ENCODE results near the gene BORA. TPM values are rescaled to one million over a fixed set of nuclear protein-coding genes. Genes with fewer than 3 reads are reported as not detected.

The BORA gene
- total RNA-seq: 7.3 to 8.8 TPM (median 8.4 TPM) in 3 replicates

DNA sequence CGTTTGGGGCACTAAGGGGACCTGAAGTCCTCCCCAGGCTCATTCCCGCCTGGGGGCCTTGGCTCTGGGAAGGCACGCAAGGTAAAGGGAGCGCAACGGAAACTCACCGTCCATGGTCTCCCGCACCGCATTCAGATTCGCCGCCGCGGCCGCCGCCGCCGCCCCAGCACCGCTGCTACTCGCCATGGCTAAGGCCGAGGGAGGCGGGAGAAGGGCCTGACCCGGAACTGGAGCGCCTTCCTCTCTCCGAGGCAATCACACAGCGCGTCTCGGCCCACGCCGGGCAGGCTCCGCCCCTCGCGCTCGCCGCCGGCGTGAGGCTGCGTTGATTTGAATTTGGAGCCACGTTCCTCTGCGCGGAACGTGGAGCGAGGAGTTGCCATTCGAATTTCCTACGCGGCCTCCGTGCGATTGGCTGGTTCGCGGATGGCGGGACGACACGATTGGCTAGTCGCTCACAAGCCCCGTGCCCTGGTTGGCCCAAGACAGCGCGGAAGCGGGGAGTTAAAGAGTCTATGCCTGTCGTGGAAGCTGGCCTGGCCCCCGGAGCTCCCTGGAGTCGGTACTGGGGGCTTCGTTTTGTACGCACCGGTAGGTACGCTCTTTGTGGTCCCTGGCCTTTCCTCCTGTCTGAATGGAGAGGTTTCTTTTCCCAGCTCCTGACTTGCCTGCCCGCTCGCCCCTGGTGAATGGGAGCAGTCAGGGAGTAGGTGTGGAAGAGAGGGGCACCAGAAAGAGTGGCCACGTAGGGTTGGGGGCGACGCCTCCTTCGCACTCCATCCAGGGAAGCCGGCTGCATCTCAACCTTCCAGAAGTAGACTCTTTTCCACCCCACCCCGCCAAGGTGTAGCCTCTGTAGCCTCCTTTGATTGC, at the start of gene BORA, which contains the start of gene MZT1:
TSS of gene BORA (plus strand) at position 507 of the 873 bp plus-strand sequence. CDS start 1,018 bp downstream, outside the sequence.
TSS of gene MZT1 (minus strand) at position 213 of the 873 bp plus-strand sequence. CDS start at position 186, 27 bp downstream.
- H3K36me3 Mint-ChIP-seq: peaks cover 14% of the 10 kb centered on the region
- peaks cover 22% of the 10 kb centered on the region for H3K4me1 Mint-ChIP-seq
- H3K4me3 Mint-ChIP-seq: peak within 1 kb of the TSS; percentile 90
- H3K27me3 Mint-ChIP-seq (ENCODE audit: low read depth): no peaks in the 10 kb centered on the region
- no peaks in the 10 kb centered on the region for H3K9me3 Mint-ChIP-seq
- peak within 1 kb of the TSS; percentile 83 for H3K27ac Mint-ChIP-seq
- TF ChIP-seq, protein P1, sequence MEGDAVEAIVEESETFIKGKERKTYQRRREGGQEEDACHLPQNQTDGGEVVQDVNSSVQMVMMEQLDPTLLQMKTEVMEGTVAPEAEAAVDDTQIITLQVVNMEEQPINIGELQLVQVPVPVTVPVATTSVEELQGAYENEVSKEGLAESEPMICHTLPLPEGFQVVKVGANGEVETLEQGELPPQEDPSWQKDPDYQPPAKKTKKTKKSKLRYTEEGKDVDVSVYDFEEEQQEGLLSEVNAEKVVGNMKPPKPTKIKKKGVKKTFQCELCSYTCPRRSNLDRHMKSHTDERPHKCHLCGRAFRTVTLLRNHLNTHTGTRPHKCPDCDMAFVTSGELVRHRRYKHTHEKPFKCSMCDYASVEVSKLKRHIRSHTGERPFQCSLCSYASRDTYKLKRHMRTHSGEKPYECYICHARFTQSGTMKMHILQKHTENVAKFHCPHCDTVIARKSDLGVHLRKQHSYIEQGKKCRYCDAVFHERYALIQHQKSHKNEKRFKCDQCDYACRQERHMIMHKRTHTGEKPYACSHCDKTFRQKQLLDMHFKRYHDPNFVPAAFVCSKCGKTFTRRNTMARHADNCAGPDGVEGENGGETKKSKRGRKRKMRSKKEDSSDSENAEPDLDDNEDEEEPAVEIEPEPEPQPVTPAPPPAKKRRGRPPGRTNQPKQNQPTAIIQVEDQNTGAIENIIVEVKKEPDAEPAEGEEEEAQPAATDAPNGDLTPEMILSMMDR (IDR thresholded peaks at IDR 0.05; ENCODE audit: unreplicated experiment): no peak
- DNase-seq (ENCODE audit: low spot score in 2 of 2, unreplicated experiment in 2 of 2): peak; percentile 79 to 93

DNA sequence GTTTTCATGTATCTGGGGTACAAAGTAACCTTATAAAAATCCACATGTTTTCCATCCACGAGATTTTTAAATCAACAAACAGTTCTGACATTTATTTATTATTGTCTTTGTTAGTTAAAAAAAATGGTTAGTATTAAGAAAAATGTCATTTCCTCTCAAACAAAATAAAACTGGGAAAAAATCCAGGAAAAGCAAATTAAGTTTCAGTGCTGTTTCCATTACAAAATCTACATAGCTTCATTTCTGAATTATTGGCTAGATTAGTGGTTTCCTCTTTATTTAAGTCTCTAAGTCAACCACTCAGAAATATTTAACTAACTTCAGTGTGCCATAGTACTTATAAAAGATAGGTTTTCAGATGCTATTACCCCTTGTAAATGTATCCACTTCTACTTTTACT, 49.4 kb upstream of the BORA start:
- H3K4me1 Mint-ChIP-seq: peaks cover 18% of the 10 kb centered on the region
- no peak for DNase-seq (ENCODE audit: low spot score in 2 of 2, unreplicated experiment in 2 of 2)
- H3K36me3 Mint-ChIP-seq: peaks cover 8% of the 10 kb centered on the region
- TF ChIP-seq, protein P1 (IDR thresholded peaks at IDR 0.05; ENCODE audit: unreplicated experiment): no peak
- no peak overlapping the region for H3K4me3 Mint-ChIP-seq
- H3K27me3 Mint-ChIP-seq (ENCODE audit: low read depth): no peaks in the 10 kb centered on the region
- H3K27ac Mint-ChIP-seq: peak overlapping the region; percentile 91
- H3K9me3 Mint-ChIP-seq: peaks cover 13% of the 10 kb centered on the region

DNA sequence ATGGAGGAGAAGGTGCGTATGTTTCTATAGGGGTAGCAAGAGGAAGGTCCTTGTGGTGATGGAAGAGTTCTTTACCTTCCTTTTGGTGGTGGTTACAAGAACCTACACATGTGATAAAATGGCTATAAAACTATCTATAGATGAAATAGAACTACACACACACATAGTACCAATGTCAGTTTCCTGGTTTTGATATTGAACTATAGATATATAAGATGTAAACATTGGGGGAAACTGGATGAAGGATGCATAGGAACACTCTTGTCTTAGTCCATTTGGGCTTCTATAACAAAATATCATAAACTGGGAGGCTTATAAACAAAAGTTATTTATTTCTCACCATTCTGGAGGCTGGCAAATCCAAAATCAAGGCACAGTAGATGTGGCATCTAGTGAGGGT, 47.4 kb upstream of the BORA start:
- TF ChIP-seq, protein P1 (IDR thresholded peaks at IDR 0.05; ENCODE audit: unreplicated experiment): no peak
- peaks cover 18% of the 10 kb centered on the region for H3K9me3 Mint-ChIP-seq
- H3K4me3 Mint-ChIP-seq: no peak overlapping the region
- peaks cover 5% of the 10 kb centered on the region for H3K36me3 Mint-ChIP-seq
- H3K27me3 Mint-ChIP-seq (ENCODE audit: low read depth): no peaks in the 10 kb centered on the region
- no peak for DNase-seq (ENCODE audit: low spot score in 2 of 2, unreplicated experiment in 2 of 2)
- H3K4me1 Mint-ChIP-seq: peaks cover 24% of the 10 kb centered on the region
- no peak overlapping the region for H3K27ac Mint-ChIP-seq

DNA sequence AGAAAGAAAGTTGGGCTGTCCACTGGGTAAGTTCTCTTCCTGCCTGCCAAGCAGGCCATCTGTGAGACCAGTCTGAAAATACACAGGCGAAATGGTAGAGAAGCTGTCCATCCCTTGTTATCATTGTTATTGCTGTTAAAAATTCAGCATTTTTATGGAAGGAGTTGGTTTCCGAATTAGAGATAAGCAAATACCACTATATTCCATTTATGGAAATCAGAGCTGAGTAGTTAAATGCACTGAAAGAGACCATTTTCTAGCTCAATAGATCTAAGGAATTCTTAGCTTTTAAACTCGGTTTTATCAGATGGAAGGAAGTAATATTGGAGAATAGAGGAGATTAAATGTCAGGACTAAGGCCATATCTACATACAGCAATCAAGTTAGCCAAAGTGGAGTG, 41.0 kb upstream of the BORA start:
- Mint-ChIP-seq H3K36me3 (peaks cover 3% of the 10 kb centered on the region), H3K27me3 (ENCODE audit: low read depth) (no peaks in the 10 kb centered on the region), H3K27ac (no peak overlapping the region), H3K4me1 (peaks cover 6% of the 10 kb centered on the region), H3K4me3 (no peak overlapping the region), H3K9me3 (peaks cover 33% of the 10 kb centered on the region)
- TF ChIP-seq, protein P1 (IDR thresholded peaks at IDR 0.05; ENCODE audit: unreplicated experiment): no peak
- no peak for DNase-seq (ENCODE audit: low spot score in 2 of 2, unreplicated experiment in 2 of 2)

DNA sequence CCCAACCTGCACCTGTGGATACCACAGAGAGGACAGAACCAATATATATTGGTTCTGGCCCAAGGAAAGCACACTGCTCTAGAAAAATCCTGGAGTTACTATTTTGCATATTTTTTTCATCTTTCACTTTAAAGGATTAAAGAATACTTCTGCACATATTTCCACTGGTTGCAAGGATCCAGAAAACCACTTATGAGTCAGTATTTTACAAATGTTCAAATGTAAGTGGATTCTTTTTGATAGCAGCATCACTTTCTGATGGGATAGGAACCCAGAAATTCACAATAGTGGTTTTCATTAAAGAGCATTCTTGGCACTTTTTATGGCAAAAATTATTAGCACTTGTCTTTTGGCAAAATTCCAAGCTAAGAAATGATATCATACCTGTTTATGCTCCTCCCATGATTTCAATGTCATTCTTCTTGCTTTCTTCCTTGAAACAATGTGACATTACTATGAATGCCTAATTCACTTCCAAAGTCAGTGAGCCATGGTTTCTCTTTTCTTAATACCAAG, 38.5 kb upstream of the BORA start:
- peaks cover 3% of the 10 kb centered on the region for H3K36me3 Mint-ChIP-seq
- no peaks in the 10 kb centered on the region for H3K27me3 Mint-ChIP-seq (ENCODE audit: low read depth)
- TF ChIP-seq, protein P1 (IDR thresholded peaks at IDR 0.05; ENCODE audit: unreplicated experiment): no peak
- DNase-seq (ENCODE audit: low spot score in 2 of 2, unreplicated experiment in 2 of 2): no peak
- no peak overlapping the region for H3K27ac Mint-ChIP-seq
- H3K9me3 Mint-ChIP-seq: peaks cover 31% of the 10 kb centered on the region
- no peak overlapping the region for H3K4me3 Mint-ChIP-seq
- peaks cover 6% of the 10 kb centered on the region for H3K4me1 Mint-ChIP-seq

Measured in mesothelial cell of epicardium (in vitro differentiated cells).